T-helper 9 cell (primary cell): ENCODE results near the gene POLRMT.

ENCODE experiments used
- DNase-seq: peaks from one replicate; pipeline ENCODE4 v3.0.0-alpha.2; 2020

Gene POLRMT

DNA sequence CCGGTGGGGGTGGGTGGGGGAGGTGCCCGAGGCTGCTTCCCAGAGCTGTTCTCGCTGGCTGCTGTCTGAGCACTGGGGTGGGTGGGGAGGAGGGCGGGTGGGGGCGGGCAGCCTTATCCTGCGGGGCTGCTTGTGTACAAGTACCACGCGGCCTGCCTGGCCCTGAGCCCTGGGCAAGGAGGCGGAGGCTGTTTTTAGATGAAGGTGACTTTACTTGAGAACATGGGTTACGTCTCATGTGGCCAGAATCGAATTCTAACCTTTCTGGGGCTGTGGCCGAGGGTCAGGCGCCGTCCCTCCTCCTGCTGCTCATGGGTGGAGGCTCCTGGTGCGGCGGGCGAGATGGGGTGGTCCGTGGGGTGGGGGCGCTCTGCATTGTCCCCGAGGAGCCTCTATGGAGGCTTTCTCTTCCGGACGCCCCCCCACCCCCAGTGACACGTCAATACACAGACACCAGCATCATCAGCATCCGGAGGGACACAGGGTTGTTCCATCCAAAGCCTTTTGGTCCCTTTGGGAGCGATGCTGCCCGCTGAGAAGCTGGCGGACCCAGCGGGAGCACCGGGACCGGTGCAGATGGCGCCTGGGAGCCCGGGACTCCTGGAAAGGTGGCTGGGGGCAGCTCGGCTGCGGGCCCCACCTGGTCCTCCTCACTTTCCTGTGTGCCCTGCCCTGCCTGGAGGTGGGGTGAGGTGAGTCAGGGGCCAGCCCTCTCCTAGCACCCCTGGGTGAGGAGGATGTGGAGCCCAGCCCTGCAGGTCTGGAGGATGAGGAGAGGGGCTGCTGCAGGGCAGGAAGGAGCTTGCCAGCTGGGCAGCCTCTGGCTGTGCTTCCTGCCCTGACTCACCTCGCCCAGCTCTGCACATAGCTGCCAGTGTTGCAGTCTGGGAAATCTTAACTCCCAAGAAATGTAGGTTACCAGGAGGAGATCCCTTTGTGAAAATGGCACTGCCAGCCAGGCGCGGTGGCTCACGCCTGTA lies 57.5 kb downstream of the POLRMT start:
- DNase-seq = no peak

- no peak for DNase-seq
These were observed 58.4 kb downstream of the POLRMT start for GRCh38 chr19:574658-575526.

DNA sequence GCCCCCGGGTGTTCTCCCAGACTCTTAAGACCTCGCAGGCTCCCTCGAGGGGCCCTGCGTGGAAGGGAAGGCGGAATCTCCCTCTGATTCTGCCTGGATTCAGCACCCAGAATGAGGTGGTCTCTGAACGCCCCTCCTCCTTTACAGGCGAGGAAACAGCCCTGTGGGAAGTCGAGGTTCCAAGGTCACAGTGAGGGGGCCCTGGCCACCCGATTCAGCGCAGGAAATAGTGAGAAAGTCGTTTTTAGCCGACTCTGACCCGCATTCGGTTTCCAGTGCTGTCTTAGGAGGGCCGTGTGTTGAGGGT lies 59.9 kb downstream of the POLRMT start:
- DNase-seq = no peak

GRCh38 chr19:572743-573518 lies 60.4 kb downstream of the POLRMT start:
- DNase-seq = no peak

GRCh38 chr19:572140-572742 lies 61.1 kb downstream of the POLRMT start, which contains the start of gene BSG:
TSS of gene BSG (plus strand) at chr19:572596. CDS start at chr19:572635, 39 bp downstream.
- peak; percentile 98 for DNase-seq

GRCh38 chr19:571566-571974 lies 61.8 kb downstream of the POLRMT start:
- DNase-seq = no peak

- DNase-seq = peak; percentile 43
These were observed 62.3 kb downstream of the POLRMT start for GRCh38 chr19:570937-571565.

GRCh38 chr19:570251-570686 lies 63.1 kb downstream of the POLRMT start:
- no peak for DNase-seq

DNA sequence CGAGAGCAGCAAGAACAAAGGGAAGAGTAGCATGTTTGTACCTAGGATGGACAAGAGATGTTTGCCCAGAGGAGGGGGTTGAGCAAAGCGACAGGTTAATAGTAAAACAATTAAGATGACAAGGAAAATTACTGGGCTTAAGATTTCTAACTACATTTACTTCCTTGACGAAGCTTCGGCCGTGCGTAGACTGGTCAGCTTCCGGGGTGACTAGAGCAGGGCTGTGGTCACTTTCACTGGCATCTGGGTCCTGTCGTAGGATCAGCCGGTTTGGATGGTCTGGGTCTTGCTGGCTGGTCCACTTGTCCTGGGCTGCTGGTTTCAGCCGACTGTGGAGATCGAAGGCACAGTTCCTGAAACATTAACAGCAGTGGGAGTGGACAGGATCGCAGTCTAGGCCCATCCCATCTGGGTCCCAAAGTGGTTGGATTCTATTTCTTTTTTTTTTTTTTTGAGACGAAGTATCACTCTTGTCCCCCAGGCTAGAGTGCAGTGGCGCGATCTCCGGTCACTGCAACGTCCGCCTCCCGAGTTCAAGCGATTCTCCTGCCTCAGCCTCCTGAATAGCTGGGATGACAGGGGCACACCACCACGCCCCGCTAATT lies 65.9 kb downstream of the POLRMT start:
- no peak for DNase-seq
